ENCODE data around the gene PGM5. TPM values are rescaled to one million over a fixed set of nuclear protein-coding genes. Genes with fewer than 3 reads are reported as not detected.
"Not testable (repeated sequence)": the region's sequence is repeated elsewhere in the genome, so short reads cannot be mapped to it uniquely, and the experiment has no call there.

Gene PGM5
- total and polyA plus RNA-seq, 2 experiments from 2014 or later = 0.11 to 0.46 TPM

DNA sequence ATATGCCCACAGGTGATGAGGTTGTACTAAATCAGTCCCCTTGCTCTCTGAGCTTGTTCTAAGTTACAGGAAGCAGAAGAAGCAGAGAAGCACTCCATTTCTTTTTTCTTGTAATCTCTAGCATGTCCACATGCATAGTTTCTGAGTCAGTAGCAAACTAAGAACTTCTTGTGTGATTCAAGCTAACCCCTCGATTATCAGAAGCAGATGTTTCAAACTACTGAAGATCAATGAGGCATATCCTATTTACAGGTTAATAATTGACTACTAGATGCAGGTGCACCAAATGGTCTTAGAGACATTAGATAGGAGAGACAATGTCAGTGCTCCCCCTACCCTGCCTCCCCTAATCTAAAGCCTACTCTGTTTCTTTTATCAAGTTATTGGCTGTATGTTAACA is 21.3 kb downstream of the PGM5 start:
- H4K20me1 ChIP-seq (ENCODE audit: insufficient read depth); in situ Hi-C loops (cut with MboI); H3K9me3 ChIP-seq (ENCODE audit: low read depth); H3K36me3 ChIP-seq (ENCODE audit: low read depth); H3K9me2 ChIP-seq (ENCODE audit: insufficient read depth); H3K4me3 ChIP-seq; H3K27me3 ChIP-seq (replicated peaks; ENCODE audit: insufficient read depth); H3K27ac ChIP-seq; H3F3A ChIP-seq (ENCODE audit: insufficient read depth); DNase-seq; H3K4me2 ChIP-seq (ENCODE audit: unreplicated experiment); H3K9ac ChIP-seq; H3K79me2 ChIP-seq (ENCODE audit: insufficient read depth); H3K4me1 ChIP-seq (ENCODE audit: insufficient read depth); H2AFZ ChIP-seq: not testable (repeated sequence)
- 34 to 44% methylated on average over 1 of the region's 1 CpG for WGBS, 2 experiments (ENCODE audit: low coverage in 1 of 2, low lambda C conversion rate in 2 of 2, missing lambda C conversion rate in 2 of 2)

DNA sequence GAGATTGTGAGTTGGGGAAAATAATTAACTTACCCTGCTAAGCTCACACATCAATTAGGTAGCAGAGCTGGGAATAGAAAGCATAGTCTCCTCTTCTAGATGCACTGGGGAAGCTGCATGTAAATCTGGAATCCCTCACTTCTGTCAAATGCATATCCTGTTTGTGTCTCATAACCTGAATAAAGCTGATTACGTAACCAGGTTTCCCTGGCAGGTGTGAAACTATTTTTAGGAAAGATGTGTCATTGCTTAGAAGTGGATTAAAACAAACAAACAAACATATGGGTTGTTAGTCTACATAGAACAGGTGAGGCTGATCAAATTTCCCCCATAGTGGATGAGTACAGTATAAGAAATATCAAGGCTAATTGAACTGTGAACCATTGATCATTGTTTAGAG is 27.5 kb downstream of the PGM5 start:
- not testable (repeated sequence) for H3K27ac ChIP-seq

DNA sequence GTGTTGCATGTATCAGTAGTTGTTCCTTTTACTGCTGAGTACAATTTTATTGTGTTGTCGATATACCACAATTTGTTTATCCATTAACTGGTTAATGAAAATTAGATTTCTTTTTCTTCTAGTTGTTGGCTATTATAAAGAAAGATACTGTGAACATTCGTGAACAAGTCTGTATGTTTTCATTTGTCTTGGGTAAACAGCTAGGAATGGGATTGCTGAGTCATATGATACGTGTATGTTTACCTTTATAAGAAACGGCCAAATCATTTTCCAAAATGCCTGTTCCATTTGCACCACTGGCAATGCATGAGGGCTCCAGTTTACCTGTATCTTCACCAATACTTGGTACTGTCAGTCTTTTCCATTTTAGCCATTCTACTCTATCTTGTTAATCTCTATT is 33.1 kb downstream of the PGM5 start:
- H3K9me2 ChIP-seq (ENCODE audit: insufficient read depth); H4K20me1 ChIP-seq (ENCODE audit: insufficient read depth); H3K79me2 ChIP-seq (ENCODE audit: insufficient read depth); H3K4me3 ChIP-seq; H3F3A ChIP-seq (ENCODE audit: insufficient read depth); H3K27ac ChIP-seq; H3K4me2 ChIP-seq (ENCODE audit: unreplicated experiment); H3K9me3 ChIP-seq (ENCODE audit: low read depth); H2AFZ ChIP-seq; DNase-seq; H3K27me3 ChIP-seq (replicated peaks; ENCODE audit: insufficient read depth); in situ Hi-C loops (cut with MboI); H3K4me1 ChIP-seq (ENCODE audit: insufficient read depth); H3K36me3 ChIP-seq (ENCODE audit: low read depth); H3K9ac ChIP-seq: not testable (repeated sequence)
- WGBS, 2 experiments (ENCODE audit: low coverage in 1 of 2, low lambda C conversion rate in 2 of 2, missing lambda C conversion rate in 2 of 2) = 36 to 44% methylated on average over 4 of the region's 4 CpGs

More for the DNA sequence above, 27.5 kb downstream of the PGM5 start:
- H4K20me1 ChIP-seq (ENCODE audit: insufficient read depth); H3K79me2 ChIP-seq (ENCODE audit: insufficient read depth); H3K4me2 ChIP-seq (ENCODE audit: unreplicated experiment); H3K9me3 ChIP-seq (ENCODE audit: low read depth); H2AFZ ChIP-seq; H3K9me2 ChIP-seq (ENCODE audit: insufficient read depth); in situ Hi-C loops (cut with MboI); H3K36me3 ChIP-seq (ENCODE audit: low read depth); H3K9ac ChIP-seq; H3K4me1 ChIP-seq (ENCODE audit: insufficient read depth); H3F3A ChIP-seq (ENCODE audit: insufficient read depth); H3K4me3 ChIP-seq; H3K27me3 ChIP-seq (replicated peaks; ENCODE audit: insufficient read depth); DNase-seq: not testable (repeated sequence)
- WGBS, 2 experiments (ENCODE audit: low coverage in 1 of 2, low lambda C conversion rate in 2 of 2, missing lambda C conversion rate in 2 of 2) = 33 to 42% methylated on average over 1 of the region's 1 CpG

DNA sequence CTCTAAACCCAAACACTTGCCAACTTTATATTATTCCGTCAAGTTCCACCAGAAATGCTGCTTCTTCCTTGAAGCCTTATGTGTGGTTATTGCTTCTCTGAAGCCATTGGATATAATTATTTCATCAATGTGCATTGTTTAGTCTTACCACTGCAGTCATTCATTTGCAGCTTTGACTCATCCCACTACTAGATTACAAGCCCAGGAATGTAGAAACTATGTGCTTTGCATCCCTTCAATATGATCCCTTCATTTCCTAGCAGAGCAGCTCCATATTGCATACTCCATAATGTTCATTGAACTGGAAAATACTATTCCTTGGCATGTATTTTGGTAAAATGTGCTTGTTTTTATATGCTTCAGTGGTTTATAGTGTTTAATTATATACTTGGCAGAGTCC is 34.3 kb downstream of the PGM5 start:
- H2AFZ ChIP-seq; H4K20me1 ChIP-seq (ENCODE audit: insufficient read depth); H3K36me3 ChIP-seq (ENCODE audit: low read depth); H3K27ac ChIP-seq; DNase-seq; H3K4me3 ChIP-seq; H3F3A ChIP-seq (ENCODE audit: insufficient read depth); H3K79me2 ChIP-seq (ENCODE audit: insufficient read depth); H3K27me3 ChIP-seq (replicated peaks; ENCODE audit: insufficient read depth); H3K9ac ChIP-seq; H3K9me3 ChIP-seq (ENCODE audit: low read depth); in situ Hi-C loops (cut with MboI); H3K4me1 ChIP-seq (ENCODE audit: insufficient read depth); H3K9me2 ChIP-seq (ENCODE audit: insufficient read depth); H3K4me2 ChIP-seq (ENCODE audit: unreplicated experiment): not testable (repeated sequence)
- 59 to 68% methylated on average over 1 of the region's 1 CpG for WGBS, 2 experiments (ENCODE audit: low coverage in 1 of 2, low lambda C conversion rate in 2 of 2, missing lambda C conversion rate in 2 of 2)

DNA sequence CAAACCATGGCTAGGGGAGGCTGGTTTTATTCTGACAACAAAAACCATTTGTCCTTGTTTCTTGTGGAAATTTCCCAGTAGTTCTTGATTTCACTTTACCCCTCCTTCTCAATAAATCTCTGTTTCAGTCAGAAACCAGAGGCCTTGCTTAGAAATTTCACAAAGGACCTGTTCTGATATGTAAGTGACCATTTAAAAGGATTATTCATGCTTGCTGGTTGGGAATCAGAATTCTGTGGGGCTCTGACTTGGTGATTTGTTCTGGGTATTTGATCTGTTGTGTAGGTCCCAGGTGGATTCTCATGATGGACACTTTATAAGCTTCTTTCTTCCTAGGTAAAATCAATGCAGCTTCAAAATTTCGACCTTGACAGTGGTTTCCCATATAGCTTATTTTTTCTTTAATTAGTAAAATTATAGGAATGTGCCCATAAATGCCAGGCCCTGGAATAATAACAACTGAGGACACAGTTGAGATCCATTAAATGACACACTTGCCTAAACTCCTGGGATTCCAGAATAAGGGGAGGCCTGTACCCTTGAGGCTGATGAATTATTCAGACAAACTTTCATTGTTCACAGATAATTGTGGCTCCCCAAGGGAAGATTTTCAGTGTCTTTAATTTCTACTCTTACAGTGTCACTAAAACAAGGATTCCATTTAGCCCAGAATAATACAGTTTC is 40.1 kb downstream of the PGM5 start:
- H3K9ac ChIP-seq; DNase-seq; H3K4me2 ChIP-seq (ENCODE audit: unreplicated experiment); H4K20me1 ChIP-seq (ENCODE audit: insufficient read depth); H3K79me2 ChIP-seq (ENCODE audit: insufficient read depth); H3K27me3 ChIP-seq (replicated peaks; ENCODE audit: insufficient read depth); H3K9me2 ChIP-seq (ENCODE audit: insufficient read depth); in situ Hi-C loops (cut with MboI); H3K9me3 ChIP-seq (ENCODE audit: low read depth); H3K4me1 ChIP-seq (ENCODE audit: insufficient read depth); H3F3A ChIP-seq (ENCODE audit: insufficient read depth); H2AFZ ChIP-seq; H3K36me3 ChIP-seq (ENCODE audit: low read depth); H3K4me3 ChIP-seq; H3K27ac ChIP-seq: not testable (repeated sequence)
- 22 to 24% methylated on average over 1 of the region's 1 CpG for WGBS, 2 experiments (ENCODE audit: low coverage in 1 of 2, low lambda C conversion rate in 2 of 2, missing lambda C conversion rate in 2 of 2)
